GM19468 (cell line): ENCODE data around the gene ZNF316.

ENCODE experiments used
- ATAC-seq: cut with Tn5 transposase; IDR thresholded peaks from one replicate; pipeline ENCODE4 v1.9.1; 2021; ENCODE audit warnings: mild to moderate bottlenecking, moderate library complexity, moderate number of reproducible peaks; ENCODE audit not compliant: unreplicated experiment; ENCODE audit errors: extremely low read depth

ZNF316 gene

GRCh38 chr7:6636741-6637543, at the start of gene ZNF316:
Gene ZNF316 (plus strand): TSS chr7:6637318. CDS start chr7:6642410, 5,092 bp downstream.
- ATAC-seq = peak; percentile 43

- no peak for ATAC-seq
Observed at GRCh38 chr7:6588566-6588965, 48.6 kb upstream of the ZNF316 start.

GRCh38 chr7:6589151-6589828, 47.8 kb upstream of the ZNF316 start:
- no peak for ATAC-seq

- peak; percentile 78 for ATAC-seq
Observed at GRCh38 chr7:6589829-6590644, 47.1 kb upstream of the ZNF316 start, which contains the start of gene INTS15. Gene INTS15 (plus strand): TSS chr7:6590021. CDS start chr7:6590284, 263 bp downstream.

GRCh38 chr7:6590645-6591110, 46.4 kb upstream of the ZNF316 start:
- no peak for ATAC-seq

GRCh38 chr7:6600093-6600492, 37.0 kb upstream of the ZNF316 start:
- no peak for ATAC-seq

GRCh38 chr7:6604458-6604857, 32.7 kb upstream of the ZNF316 start:
- ATAC-seq = no peak

GRCh38 chr7:6606866-6607583, 30.1 kb upstream of the ZNF316 start:
- ATAC-seq = no peak

- ATAC-seq = no peak
Observed at GRCh38 chr7:6607651-6608051, 29.5 kb upstream of the ZNF316 start.

- no peak for ATAC-seq
Observed at GRCh38 chr7:6608081-6608480, 29.0 kb upstream of the ZNF316 start.

- ATAC-seq = no peak
Observed at GRCh38 chr7:6608794-6609193, 28.3 kb upstream of the ZNF316 start.

- no peak for ATAC-seq
Observed at GRCh38 chr7:6612819-6613218, 24.3 kb upstream of the ZNF316 start.

- no peak for ATAC-seq
Observed at GRCh38 chr7:6613706-6614105, 23.4 kb upstream of the ZNF316 start.

- no peak for ATAC-seq
Observed at GRCh38 chr7:6614953-6615722, 22.0 kb upstream of the ZNF316 start, which contains the start of gene ZNF853. Gene ZNF853 (plus strand): TSS chr7:6615610. CDS start chr7:6616175, 565 bp downstream.

- ATAC-seq = no peak
Observed at GRCh38 chr7:6615723-6616555, 21.2 kb upstream of the ZNF316 start.

GRCh38 chr7:6616854-6617643, 20.1 kb upstream of the ZNF316 start:
- ATAC-seq = no peak

- no peak for ATAC-seq
Observed at GRCh38 chr7:6618621-6619020, 18.5 kb upstream of the ZNF316 start.
